Measurements from ENCODE around the gene CALR. TPM values are rescaled to one million over a fixed set of nuclear protein-coding genes. Genes with fewer than 3 reads are reported as not detected.
"Not testable (repeated sequence)": the region's sequence is repeated elsewhere in the genome, so short reads cannot be mapped to it uniquely, and the experiment has no call there.

The CALR gene
- total RNA-seq, 2 experiments from 2014 or later = 875 to 886 TPM

DNA sequence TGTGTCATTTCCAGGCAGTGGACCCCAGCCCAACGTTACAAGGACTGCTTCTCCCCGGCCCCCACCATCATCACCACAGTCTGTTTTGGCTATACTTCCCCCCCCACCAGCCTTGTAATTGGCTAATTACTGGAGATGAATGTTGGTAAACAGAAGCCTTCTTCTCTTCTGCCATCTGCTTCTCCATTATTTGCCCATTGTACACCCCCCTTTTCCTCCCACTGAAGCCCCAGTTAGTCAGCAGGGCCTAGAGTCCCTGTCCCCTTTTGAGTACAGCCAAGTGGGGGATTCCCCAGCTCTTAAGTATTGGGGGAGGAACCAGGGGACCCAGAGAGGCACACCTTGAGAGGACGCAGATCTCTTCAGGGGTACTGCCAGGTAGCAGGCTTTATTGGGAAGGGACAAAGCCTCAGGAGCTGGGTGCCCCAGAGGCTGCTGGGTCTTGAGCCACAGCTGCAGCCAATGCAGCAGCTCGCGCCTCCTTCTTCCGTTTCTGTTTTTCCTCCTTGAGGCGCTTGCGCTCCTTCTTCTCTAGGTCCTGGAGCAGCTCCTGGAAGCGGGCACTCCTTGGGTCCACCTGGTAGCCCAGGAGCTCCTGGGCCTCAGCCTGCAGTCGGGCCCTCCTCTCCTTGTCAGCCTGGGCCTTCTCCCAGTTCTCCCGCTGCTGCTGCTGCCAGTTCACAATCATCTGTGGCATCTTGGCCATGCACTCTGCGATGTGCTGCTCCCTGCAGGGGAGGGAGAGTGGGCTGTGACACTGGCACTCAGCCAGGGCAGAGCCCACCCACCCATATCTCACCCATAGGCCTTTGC lies 15.6 kb downstream of the CALR start:
- Mint-ChIP-seq H3K27me3 (ENCODE audit: low read depth) (no peaks in the 10 kb centered on the region), H3K9me3 (ENCODE audit: insufficient read depth) (no peaks in the 10 kb centered on the region), H3K36me3 (ENCODE audit: low read depth) (peaks cover 53% of the 10 kb centered on the region), H3K4me1 (ENCODE audit: low read depth) (peaks cover 62% of the 10 kb centered on the region), H3K27ac (peak overlapping the region; percentile 70), H3K4me3 (no peak overlapping the region)
- CTCF ChIA-PET = interaction anchor here (1.2 to 5.1 kb wide), 3 partner anchors 11 to 69 kb away, joined by 3 to 53 read pairs (median 11); partner anchors contain the start of gene GCDH
- ATAC-seq (no peak), DNase-seq (no peak)
- POLR2A ChIA-PET = interaction anchor here (0.6 to 0.9 kb wide), 3 partner anchors 12 to 188 kb away, joined by 3 read pairs; partner anchors contain the start of gene SYCE2

DNA sequence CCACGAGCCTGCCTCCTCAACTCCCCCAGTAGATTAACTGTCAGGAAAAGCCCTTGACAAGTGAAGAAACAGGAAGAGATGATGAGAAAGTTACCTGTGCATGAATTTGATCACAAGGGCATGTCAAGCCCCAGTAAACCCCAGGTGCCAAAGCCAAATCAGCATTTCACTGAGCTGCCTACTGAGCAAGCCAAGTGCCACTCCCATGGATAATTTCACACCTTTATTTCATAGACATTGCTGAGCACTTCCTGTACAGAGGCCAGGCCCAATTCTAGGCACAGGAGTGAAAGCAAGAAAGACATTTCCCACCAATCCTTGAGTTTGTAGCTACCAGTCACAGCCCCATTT lies 16.2 kb downstream of the CALR start:
- Mint-ChIP-seq H3K36me3 (ENCODE audit: low read depth) (peaks cover 49% of the 10 kb centered on the region), H3K4me1 (ENCODE audit: low read depth) (peaks cover 60% of the 10 kb centered on the region), H3K27me3 (ENCODE audit: low read depth) (no peaks in the 10 kb centered on the region), H3K27ac (peak overlapping the region; percentile 70), H3K9me3 (ENCODE audit: insufficient read depth) (no peaks in the 10 kb centered on the region), H3K4me3 (no peak overlapping the region)
- ATAC-seq (no peak), DNase-seq (no peak)
- POLR2A ChIA-PET = interaction anchor here (0.6 kb wide), 1 partner anchor 26 kb away, joined by 3 read pairs; no protein-coding TSS in a partner anchor
- CTCF ChIA-PET = interaction anchor here (0.7 to 5.1 kb wide), 5 partner anchors 8 to 69 kb away, joined by 3 to 53 read pairs (median 3); partner anchors contain the start of genes GCDH and RAD23A

DNA sequence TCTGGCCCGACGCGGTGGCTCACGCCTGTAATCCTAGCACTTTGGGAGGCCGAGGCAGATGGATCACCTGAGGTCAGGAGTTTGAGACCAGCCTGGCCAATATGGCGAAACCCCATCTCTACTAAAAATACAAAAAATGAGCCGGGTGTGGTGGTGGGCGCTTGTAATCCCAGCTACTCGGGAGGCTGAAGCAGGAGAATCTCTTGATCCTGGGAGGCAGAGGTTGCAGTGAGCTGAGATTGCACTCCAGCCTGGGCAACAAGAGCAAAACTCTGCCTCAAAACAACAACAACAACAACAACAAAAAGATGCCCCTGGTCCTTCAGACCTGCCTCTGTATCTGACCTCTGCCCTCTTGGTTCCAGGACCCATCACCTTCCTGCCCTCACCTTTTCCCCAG lies 17.2 kb downstream of the CALR start:
- not testable (repeated sequence) for H3K27me3 Mint-ChIP-seq (ENCODE audit: low read depth); H3K9me3 Mint-ChIP-seq (ENCODE audit: insufficient read depth); DNase-seq; ATAC-seq
- CTCF ChIA-PET = interaction anchor here (1.3 to 5.1 kb wide), 4 partner anchors 10 to 105 kb away, joined by 3 to 53 read pairs (median 8); no protein-coding TSS in a partner anchor
- H3K27ac Mint-ChIP-seq = peak overlapping the region; percentile 70
- POLR2A ChIA-PET = interaction anchor here (0.7 to 2.0 kb wide), 3 partner anchors 9 to 1388 kb away, joined by 3 to 7 read pairs (median 3); partner anchors contain the start of genes FARSA and RAD23A
- peaks cover 53% of the 10 kb centered on the region for H3K4me1 Mint-ChIP-seq (ENCODE audit: low read depth)
- peaks cover 40% of the 10 kb centered on the region for H3K36me3 Mint-ChIP-seq (ENCODE audit: low read depth)
- peak overlapping the region; percentile 88 for H3K4me3 Mint-ChIP-seq

DNA sequence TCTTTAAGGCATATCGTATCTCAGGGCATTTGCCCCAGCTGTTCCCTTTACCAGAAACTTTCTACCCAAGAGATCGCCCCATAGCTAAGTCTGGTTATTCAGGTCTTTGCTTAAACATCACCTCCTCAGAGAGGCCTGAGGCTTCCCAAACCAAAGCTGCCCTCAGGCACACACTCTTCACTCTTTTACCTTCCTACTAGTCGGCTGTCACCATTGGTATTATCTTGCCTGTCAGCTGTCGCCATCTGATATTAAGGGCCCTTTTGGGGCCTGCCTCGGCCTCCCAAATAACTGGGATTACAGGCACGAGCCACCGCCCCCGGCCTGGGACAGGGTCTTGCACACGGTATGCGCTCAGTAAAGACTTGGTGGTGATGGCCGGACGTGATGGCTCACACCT lies 17.6 kb downstream of the CALR start:
- peaks cover 49% of the 10 kb centered on the region for H3K4me1 Mint-ChIP-seq (ENCODE audit: low read depth)
- no peaks in the 10 kb centered on the region for H3K27me3 Mint-ChIP-seq (ENCODE audit: low read depth)
- H3K4me3 Mint-ChIP-seq = peak overlapping the region; percentile 88
- DNase-seq (no peak), ATAC-seq (no peak)
- ChIA-PET CTCF (interaction anchor here (1.1 to 5.1 kb wide), 5 partner anchors 9 to 105 kb away, joined by 3 to 53 read pairs (median 4); no protein-coding TSS in a partner anchor), POLR2A (interaction anchor here (0.7 to 2.0 kb wide), 3 partner anchors 10 to 308 kb away, joined by 3 to 7 read pairs (median 3); partner anchors contain the start of genes FARSA and RAD23A)
- no peaks in the 10 kb centered on the region for H3K9me3 Mint-ChIP-seq (ENCODE audit: insufficient read depth)
- peak overlapping the region; percentile 70 for H3K27ac Mint-ChIP-seq
- peaks cover 36% of the 10 kb centered on the region for H3K36me3 Mint-ChIP-seq (ENCODE audit: low read depth)

DNA sequence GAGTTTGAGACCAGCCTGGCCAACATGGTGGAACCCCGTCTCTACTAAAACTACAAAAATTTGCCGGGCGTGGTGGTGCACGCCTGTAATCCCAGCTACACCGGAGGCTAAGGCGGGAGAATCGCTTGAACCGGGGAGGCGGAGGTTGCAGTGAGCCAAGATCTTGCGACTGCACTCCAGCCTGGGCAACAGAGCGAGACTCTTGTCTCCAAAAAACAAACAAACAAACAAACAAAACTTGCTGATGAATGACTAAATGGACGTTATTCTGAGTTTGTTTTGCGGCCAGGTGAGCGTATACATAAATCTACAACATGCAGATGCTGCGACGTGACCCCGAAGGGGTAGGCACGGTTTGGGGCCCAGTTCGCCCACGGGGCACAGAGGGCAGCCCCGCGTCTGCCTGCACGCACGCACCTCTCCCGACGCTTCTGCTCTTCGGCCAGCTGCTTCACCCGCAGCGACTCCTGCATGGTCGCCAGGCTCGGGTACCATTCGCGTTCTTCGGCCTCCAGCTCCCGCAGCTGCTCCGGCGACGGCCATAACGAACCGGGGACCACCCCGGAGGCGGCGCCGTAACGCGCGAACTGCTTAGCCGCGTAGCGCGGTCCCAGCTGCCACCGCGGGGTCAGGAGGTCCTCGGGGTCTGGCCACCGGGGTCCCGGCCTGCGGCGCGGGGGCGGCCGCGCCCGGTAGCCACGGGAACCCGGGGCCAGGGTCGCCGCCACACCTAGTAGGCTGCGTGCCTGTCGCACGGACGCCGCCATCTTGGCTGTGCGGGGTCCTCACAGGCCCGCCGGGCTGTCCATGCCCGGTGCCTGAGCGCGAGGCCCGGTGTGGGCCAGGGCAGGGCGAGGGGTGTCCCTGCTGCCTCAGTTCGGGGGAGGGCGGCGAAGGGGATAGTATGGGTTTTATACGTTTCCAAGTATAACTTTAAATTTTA lies 18.3 kb downstream of the CALR start, which contains the start of gene GADD45GIP1:
GADD45GIP1 (minus strand) TSS at position 778 of the 943 bp plus-strand sequence; CDS start at position 767, 11 bp downstream.
- Mint-ChIP-seq H3K4me1 (ENCODE audit: low read depth) (peaks cover 42% of the 10 kb centered on the region), H3K9me3 (ENCODE audit: insufficient read depth) (no peaks in the 10 kb centered on the region), H3K27me3 (ENCODE audit: low read depth) (no peaks in the 10 kb centered on the region), H3K27ac (peak within 1 kb of the TSS; percentile 96), H3K4me3 (peak within 1 kb of the TSS; percentile 88), H3K36me3 (ENCODE audit: low read depth) (peaks cover 31% of the 10 kb centered on the region)
- POLR2A ChIA-PET = interaction anchor here (0.7 to 2.0 kb wide), 3 partner anchors 10 to 307 kb away, joined by 3 to 7 read pairs (median 3); partner anchors contain the start of genes FARSA and RAD23A
- peak; percentile 86 for DNase-seq
- ATAC-seq = peak; percentile 96
- CTCF ChIA-PET = interaction anchor here (1.1 to 5.1 kb wide), 5 partner anchors 9 to 104 kb away, joined by 3 to 53 read pairs (median 4); no protein-coding TSS in a partner anchor

DNA sequence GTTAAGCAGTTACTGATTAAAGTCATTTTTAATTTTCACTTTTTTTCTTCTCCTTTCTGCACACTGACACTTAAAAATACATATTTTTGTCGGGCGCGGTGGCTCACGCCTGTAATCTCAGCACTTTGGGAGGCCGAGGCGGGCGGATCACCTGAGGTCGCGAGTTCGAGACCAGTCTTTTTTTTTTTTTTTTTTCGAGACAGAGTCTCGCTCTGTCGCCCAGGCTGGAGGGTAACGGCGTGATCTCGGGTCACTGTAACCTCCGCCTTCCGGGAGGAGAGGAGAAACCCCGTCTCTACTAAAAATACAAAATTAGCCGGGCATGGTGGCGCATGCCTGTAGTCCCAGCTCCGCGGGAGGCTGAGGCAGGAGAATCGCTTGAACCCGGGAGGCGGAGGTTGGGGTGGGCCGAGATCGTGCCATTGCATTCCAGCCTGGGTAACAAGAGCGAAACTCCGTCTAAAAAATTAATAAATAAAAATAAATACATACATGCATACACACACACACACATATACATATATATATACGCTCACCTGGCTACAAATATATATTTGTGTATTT lies 19.1 kb downstream of the CALR start:
- H3K27me3 Mint-ChIP-seq (ENCODE audit: low read depth); H3K9me3 Mint-ChIP-seq (ENCODE audit: insufficient read depth); DNase-seq: not testable (repeated sequence)
- Mint-ChIP-seq H3K4me1 (ENCODE audit: low read depth) (peaks cover 39% of the 10 kb centered on the region), H3K4me3 (peak overlapping the region; percentile 88), H3K27ac (peak overlapping the region; percentile 96), H3K36me3 (ENCODE audit: low read depth) (peaks cover 27% of the 10 kb centered on the region)
- ChIA-PET POLR2A (interaction anchor here (2.0 kb wide), 1 partner anchor 11 kb away, joined by 7 read pairs; the partner anchor contains the start of gene RAD23A), CTCF (interaction anchor here (5.1 kb wide), 1 partner anchor 8 kb away, joined by 53 read pairs; no protein-coding TSS in a partner anchor)
- ATAC-seq = peak; percentile 18

DNA sequence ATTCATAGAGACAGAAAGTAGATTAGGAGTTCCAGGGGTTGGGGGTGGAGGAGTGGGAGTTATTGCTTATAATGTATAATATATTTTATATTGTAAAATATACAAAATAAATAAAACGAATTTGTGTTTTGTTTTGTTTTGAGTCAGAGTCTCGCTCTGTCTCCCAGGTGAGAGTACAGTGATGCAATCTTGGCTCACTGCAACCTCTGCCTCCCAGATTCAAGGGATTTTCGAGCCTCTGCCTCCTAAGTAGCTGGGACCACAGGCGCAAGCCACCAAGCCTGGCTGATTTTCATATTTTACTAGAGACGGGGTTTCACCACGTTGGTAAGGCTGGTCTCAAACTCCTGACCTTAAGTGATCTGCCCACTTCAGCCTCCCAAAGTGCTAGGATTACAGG lies 21.1 kb downstream of the CALR start:
- DNase-seq = no peak
- POLR2A ChIA-PET = no interaction called here
- Mint-ChIP-seq H3K27me3 (ENCODE audit: low read depth) (no peaks in the 10 kb centered on the region), H3K27ac (no peak overlapping the region), H3K9me3 (ENCODE audit: insufficient read depth) (no peaks in the 10 kb centered on the region), H3K4me1 (ENCODE audit: low read depth) (peaks cover 24% of the 10 kb centered on the region), H3K36me3 (ENCODE audit: low read depth) (peaks cover 11% of the 10 kb centered on the region), H3K4me3 (no peak overlapping the region)
- ATAC-seq = no peak
- CTCF ChIA-PET = no interaction called here

DNA sequence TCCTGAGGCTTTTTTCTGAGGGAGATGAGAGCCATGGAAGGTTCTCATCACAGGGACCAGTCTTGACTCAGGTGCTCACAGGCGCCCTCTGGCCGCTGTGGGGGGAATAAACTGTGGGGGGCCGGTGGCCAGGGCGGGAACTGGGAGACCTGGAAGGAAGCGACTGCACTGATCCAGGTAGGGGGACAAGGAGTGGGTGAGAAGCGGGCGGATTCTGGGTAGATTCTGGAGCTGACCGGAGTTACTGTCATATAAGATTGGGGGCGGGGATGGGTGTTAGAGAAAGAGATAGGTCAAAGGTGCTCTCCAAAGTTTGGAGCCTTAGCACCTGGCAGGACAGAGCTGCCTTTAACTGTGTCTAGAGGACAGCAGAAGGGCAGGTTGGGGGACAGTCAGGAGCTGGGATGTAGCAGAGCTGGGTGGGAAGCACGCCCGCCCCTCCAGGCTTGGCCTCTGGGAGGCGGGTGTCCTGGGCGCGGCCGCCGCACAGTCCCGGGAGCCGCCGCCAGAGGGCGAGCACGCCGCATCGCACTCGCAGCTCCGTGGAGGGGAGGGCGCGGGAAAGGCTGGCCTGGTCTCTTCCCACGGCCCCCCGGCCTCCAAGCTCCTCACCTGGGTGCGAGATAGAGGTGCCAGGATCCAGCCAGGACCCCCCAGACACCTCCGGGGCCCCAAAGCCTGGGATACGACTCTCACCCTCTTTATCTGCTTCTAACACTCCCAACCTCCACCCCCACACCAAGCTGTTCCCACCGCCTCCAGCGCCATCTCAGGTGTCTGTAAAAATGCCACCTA lies 26.8 kb downstream of the CALR start:
- peak overlapping the region; percentile 91 for H3K4me3 Mint-ChIP-seq
- POLR2A ChIA-PET = interaction anchor here (0.6 to 1.1 kb wide), 9 partner anchors 17 to 190 kb away, joined by 3 to 5 read pairs (median 3); no protein-coding TSS in a partner anchor
- H3K27me3 Mint-ChIP-seq (ENCODE audit: low read depth) = no peaks in the 10 kb centered on the region
- H3K36me3 Mint-ChIP-seq (ENCODE audit: low read depth) = no peaks in the 10 kb centered on the region
- peak; percentile 98 for ATAC-seq
- peak overlapping the region; percentile 96 for H3K27ac Mint-ChIP-seq
- H3K4me1 Mint-ChIP-seq (ENCODE audit: low read depth) = peaks cover 7% of the 10 kb centered on the region
- CTCF ChIA-PET = interaction anchor here (0.6 to 7.2 kb wide), 84 partner anchors 9 to 784 kb away, joined by 3 to 121 read pairs (median 5); partner anchors contain the start of genes CALR, DNASE2, FARSA and GADD45GIP1
- peak; percentile 86 for DNase-seq
- H3K9me3 Mint-ChIP-seq (ENCODE audit: insufficient read depth) = no peaks in the 10 kb centered on the region

DNA sequence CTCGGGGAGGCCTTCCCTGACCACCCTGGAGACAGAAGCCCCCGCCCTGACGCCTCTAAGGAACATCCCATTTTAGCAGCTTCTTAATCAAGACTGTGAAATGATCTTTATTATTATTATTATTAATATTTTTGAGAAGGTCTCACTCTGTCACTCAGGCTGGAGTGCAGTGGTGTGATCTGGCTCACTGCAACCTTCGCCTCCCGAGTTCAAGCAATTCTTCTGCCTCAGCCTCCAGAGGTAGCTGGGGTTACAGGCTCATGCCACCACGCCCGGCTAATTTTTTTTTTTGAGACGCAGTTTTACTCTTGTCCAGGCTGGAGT lies 27.4 kb downstream of the CALR start:
- ChIA-PET POLR2A (interaction anchor here (0.6 to 1.1 kb wide), 7 partner anchors 20 to 128 kb away, joined by 3 to 5 read pairs (median 3); no protein-coding TSS in a partner anchor), CTCF (interaction anchor here (0.6 to 7.2 kb wide), 81 partner anchors 9 to 783 kb away, joined by 3 to 121 read pairs (median 5); partner anchors contain the start of genes CALR, DNASE2, FARSA and GADD45GIP1)
- Mint-ChIP-seq H3K9me3 (ENCODE audit: insufficient read depth) (no peaks in the 10 kb centered on the region), H3K4me1 (ENCODE audit: low read depth) (peaks cover 7% of the 10 kb centered on the region), H3K27me3 (ENCODE audit: low read depth) (no peaks in the 10 kb centered on the region), H3K4me3 (peak overlapping the region; percentile 91), H3K27ac (no peak overlapping the region), H3K36me3 (ENCODE audit: low read depth) (no peaks in the 10 kb centered on the region)
- ATAC-seq = no peak
- DNase-seq = no peak

DNA sequence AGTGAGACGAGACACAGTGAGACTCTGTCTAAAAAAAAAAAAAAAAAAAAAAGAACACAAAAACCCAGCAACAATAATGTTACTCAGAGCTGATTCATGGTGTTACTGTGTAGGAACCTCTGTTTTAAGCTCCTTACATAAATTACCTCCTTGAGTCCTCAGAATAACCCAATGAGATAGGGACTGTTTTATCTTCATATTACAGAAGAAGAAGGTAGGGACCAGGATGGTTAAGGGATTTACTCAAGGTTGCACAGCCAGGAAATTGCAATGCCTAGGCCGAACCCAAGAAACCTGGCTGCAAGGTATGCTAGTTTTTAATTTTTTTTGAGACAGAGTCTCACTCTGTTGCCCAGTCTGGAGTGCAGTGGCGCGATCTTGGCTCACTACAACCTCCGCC lies 29.5 kb downstream of the CALR start:
- Mint-ChIP-seq H3K36me3 (ENCODE audit: low read depth) (no peaks in the 10 kb centered on the region), H3K4me1 (ENCODE audit: low read depth) (peaks cover 7% of the 10 kb centered on the region), H3K27ac (no peak overlapping the region), H3K27me3 (ENCODE audit: low read depth) (no peaks in the 10 kb centered on the region), H3K4me3 (no peak overlapping the region), H3K9me3 (ENCODE audit: insufficient read depth) (no peaks in the 10 kb centered on the region)
- no peak for DNase-seq
- ChIA-PET CTCF (interaction anchor here (1.2 to 7.2 kb wide), 5 partner anchors 9 to 137 kb away, joined by 3 to 121 read pairs (median 6); partner anchors contain the start of gene KLF1), POLR2A (interaction anchor here (0.6 to 0.7 kb wide), 2 partner anchors 85 to 878 kb away, joined by 3 to 4 read pairs; no protein-coding TSS in a partner anchor)
- no peak for ATAC-seq
